GM19240 (cell line): ENCODE data around the gene TMEM88.
A peak's percentile ranks its signal among the peaks of the same experiment; 100 is the strongest.

ENCODE experiments used
- DNase-seq: peaks from one replicate; pipeline ENCODE4 v3.0.0; 2011; ENCODE audit warnings: low spot score; ENCODE audit not compliant: insufficient read length

Gene TMEM88

GRCh38 chr17:7833011-7833794, 21.7 kb upstream of the TMEM88 start:
- DNase-seq, result no peak

GRCh38 chr17:7833795-7834541, 20.9 kb upstream of the TMEM88 start, which contains the start of gene KDM6B:
TSS of gene KDM6B (plus strand) at chr17:7834217. CDS start at chr17:7845555, 11,338 bp downstream.
- peak; percentile 86 for DNase-seq

GRCh38 chr17:7834542-7834956, 20.3 kb upstream of the TMEM88 start:
- no peak for DNase-seq

- DNase-seq, result no peak
Observed at GRCh38 chr17:7834957-7835813, 19.7 kb upstream of the TMEM88 start.

- DNase-seq, result no peak
Observed at GRCh38 chr17:7835814-7836595, 18.9 kb upstream of the TMEM88 start.

GRCh38 chr17:7836596-7837407, 18.1 kb upstream of the TMEM88 start:
- DNase-seq, result no peak

GRCh38 chr17:7837408-7838088, 17.3 kb upstream of the TMEM88 start:
- DNase-seq, result no peak

GRCh38 chr17:7838090-7839075, 16.5 kb upstream of the TMEM88 start:
- no peak for DNase-seq

- DNase-seq, result no peak
Observed at GRCh38 chr17:7839190-7839875, 15.5 kb upstream of the TMEM88 start.

GRCh38 chr17:7839876-7840261, 15.0 kb upstream of the TMEM88 start:
- no peak for DNase-seq

GRCh38 chr17:7840441-7840840, 14.4 kb upstream of the TMEM88 start:
- no peak for DNase-seq

- no peak for DNase-seq
Observed at GRCh38 chr17:7840875-7841274, 14.0 kb upstream of the TMEM88 start.

- no peak for DNase-seq
Observed at GRCh38 chr17:7841396-7841914, 13.4 kb upstream of the TMEM88 start.

GRCh38 chr17:7841915-7842379, 12.9 kb upstream of the TMEM88 start:
- DNase-seq, result no peak

- DNase-seq, result no peak
Observed at GRCh38 chr17:7842380-7843256, 12.2 kb upstream of the TMEM88 start.

GRCh38 chr17:7843257-7843535, 11.7 kb upstream of the TMEM88 start:
- no peak for DNase-seq
